Neural cell (in vitro differentiated cells): ENCODE measurements around the gene NUDT4.

Experiments
- EZH2 ChIP-seq: fragments of 200-600, 300-800 bp; shearing (Covaris generic), sonication (generic); IDR thresholded peaks from 2 replicates; pipeline ENCODE4 v1.6.1; 2014; ENCODE audit warnings: antibody characterized with exemption, low read length, borderline replicate concordance, mild to moderate bottlenecking; ENCODE audit not compliant: insufficient read depth, poor library complexity, severe bottlenecking
- MXI1 ChIP-seq: fragments of 450-650 bp; conservative IDR thresholded peaks from 2 replicates; pipeline ENCODE4 v1.6.1; 2014; ENCODE audit warnings: antibody characterized with exemption, mild to moderate bottlenecking; ENCODE audit not compliant: poor library complexity, severe bottlenecking
- TAF1 ChIP-seq: IDR thresholded peaks from 2 replicates; pipeline ENCODE4 v1.6.1; 2012; ENCODE audit warnings: low read depth
- TF ChIP-seq, protein P1 (sequence below): fragments of 450-650 bp; IDR thresholded peaks from 2 replicates; pipeline ENCODE4 v1.5.1; 2014; ENCODE audit warnings: antibody characterized with exemption, mild to moderate bottlenecking, moderate library complexity; ENCODE audit not compliant: poor library complexity, severe bottlenecking
- TF ChIP-seq, protein P2 (sequence below): IDR thresholded peaks from 2 replicates; pipeline ENCODE4 v1.6.1; 2012; ENCODE audit warnings: borderline replicate concordance

GRCh38 chr12:93438266-93439050 is 60.7 kb downstream of the NUDT4 start:
- TF ChIP-seq, protein P1, sequence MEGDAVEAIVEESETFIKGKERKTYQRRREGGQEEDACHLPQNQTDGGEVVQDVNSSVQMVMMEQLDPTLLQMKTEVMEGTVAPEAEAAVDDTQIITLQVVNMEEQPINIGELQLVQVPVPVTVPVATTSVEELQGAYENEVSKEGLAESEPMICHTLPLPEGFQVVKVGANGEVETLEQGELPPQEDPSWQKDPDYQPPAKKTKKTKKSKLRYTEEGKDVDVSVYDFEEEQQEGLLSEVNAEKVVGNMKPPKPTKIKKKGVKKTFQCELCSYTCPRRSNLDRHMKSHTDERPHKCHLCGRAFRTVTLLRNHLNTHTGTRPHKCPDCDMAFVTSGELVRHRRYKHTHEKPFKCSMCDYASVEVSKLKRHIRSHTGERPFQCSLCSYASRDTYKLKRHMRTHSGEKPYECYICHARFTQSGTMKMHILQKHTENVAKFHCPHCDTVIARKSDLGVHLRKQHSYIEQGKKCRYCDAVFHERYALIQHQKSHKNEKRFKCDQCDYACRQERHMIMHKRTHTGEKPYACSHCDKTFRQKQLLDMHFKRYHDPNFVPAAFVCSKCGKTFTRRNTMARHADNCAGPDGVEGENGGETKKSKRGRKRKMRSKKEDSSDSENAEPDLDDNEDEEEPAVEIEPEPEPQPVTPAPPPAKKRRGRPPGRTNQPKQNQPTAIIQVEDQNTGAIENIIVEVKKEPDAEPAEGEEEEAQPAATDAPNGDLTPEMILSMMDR, result no peak
- TF ChIP-seq TAF1 (no peak), EZH2 (no peak), MXI1 (no peak)
- TF ChIP-seq, protein P2, sequence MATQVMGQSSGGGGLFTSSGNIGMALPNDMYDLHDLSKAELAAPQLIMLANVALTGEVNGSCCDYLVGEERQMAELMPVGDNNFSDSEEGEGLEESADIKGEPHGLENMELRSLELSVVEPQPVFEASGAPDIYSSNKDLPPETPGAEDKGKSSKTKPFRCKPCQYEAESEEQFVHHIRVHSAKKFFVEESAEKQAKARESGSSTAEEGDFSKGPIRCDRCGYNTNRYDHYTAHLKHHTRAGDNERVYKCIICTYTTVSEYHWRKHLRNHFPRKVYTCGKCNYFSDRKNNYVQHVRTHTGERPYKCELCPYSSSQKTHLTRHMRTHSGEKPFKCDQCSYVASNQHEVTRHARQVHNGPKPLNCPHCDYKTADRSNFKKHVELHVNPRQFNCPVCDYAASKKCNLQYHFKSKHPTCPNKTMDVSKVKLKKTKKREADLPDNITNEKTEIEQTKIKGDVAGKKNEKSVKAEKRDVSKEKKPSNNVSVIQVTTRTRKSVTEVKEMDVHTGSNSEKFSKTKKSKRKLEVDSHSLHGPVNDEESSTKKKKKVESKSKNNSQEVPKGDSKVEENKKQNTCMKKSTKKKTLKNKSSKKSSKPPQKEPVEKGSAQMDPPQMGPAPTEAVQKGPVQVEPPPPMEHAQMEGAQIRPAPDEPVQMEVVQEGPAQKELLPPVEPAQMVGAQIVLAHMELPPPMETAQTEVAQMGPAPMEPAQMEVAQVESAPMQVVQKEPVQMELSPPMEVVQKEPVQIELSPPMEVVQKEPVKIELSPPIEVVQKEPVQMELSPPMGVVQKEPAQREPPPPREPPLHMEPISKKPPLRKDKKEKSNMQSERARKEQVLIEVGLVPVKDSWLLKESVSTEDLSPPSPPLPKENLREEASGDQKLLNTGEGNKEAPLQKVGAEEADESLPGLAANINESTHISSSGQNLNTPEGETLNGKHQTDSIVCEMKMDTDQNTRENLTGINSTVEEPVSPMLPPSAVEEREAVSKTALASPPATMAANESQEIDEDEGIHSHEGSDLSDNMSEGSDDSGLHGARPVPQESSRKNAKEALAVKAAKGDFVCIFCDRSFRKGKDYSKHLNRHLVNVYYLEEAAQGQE, result no peak
